ENCODE results near the gene NCR3LG1. TPM values are rescaled to one million over a fixed set of nuclear protein-coding genes. Genes with fewer than 3 reads are reported as not detected.

The NCR3LG1 gene
- total and polyA plus RNA-seq, 2 of the 4 experiments (the other 2 are of a cell fraction) = 1.7 to 4.1 TPM

- TF ChIP-seq SMC3 (IDR thresholded peaks at IDR 0.05; ENCODE audit: low read depth, low read length) (no peak), RFX5 (IDR thresholded peaks at IDR 0.05; ENCODE audit: low read depth, low read length) (no peak), CEBPB (IDR thresholded peaks at IDR 0.05; ENCODE audit: low read depth, low read length) (no peak)
Observed at GRCh38 chr11:17353821-17354600, 2.4 kb downstream of the NCR3LG1 start (continued).

- Histone ChIP-seq H3K14ac (replicated peaks; ENCODE audit: low read depth, low read length) (no peak overlapping the region), H3K27me3 (ENCODE audit: control insufficient read depth, insufficient read depth, low read length) (no peaks in the 10 kb centered on the region), H2BK20ac (ENCODE audit: low read depth, low read length) (no peak overlapping the region), H3K56ac (ENCODE audit: extremely low read depth, insufficient read depth, low read length) (no peak overlapping the region), H4K91ac (ENCODE audit: insufficient read depth, low read depth, low read length) (no peak overlapping the region), H3K18ac (ENCODE audit: low read depth, low read length) (no peak overlapping the region), H2AFZ (replicated peaks; ENCODE audit: low read length, poor library complexity) (no peak overlapping the region), H2BK15ac (ENCODE audit: low read depth, low read length) (no peak overlapping the region), H3K4me2 (ENCODE audit: low read depth, low read length) (no peak overlapping the region), H3K4ac (ENCODE audit: low read depth, low read length) (no peak overlapping the region), H3K9ac (ENCODE audit: low read depth, low read length) (no peak overlapping the region), H3K79me1 (ENCODE audit: low read depth in 1 of 2, low read length in 2 of 2) (peaks cover 0 to 4% of the 10 kb centered on the region in 2 experiments; a peak in 1 of 4 replicates), H3K23ac (ENCODE audit: low read depth, low read length) (no peak overlapping the region), H3K4me1 (ENCODE audit: control insufficient read depth, insufficient read depth, low read length) (peaks cover 2% of the 10 kb centered on the region), H3K36me3 (ENCODE audit: control insufficient read depth, insufficient read depth, low read length) (peaks cover 1% of the 10 kb centered on the region), H4K8ac (ENCODE audit: low read depth in 2 of 2, low read length in 2 of 2) (no peak overlapping the region), H3K27ac (ENCODE audit: insufficient read depth, low read length) (no peak overlapping the region), H4K20me1 (ENCODE audit: insufficient read depth, low read length) (no peaks in the 10 kb centered on the region), H3K9me3 (ENCODE audit: control insufficient read depth, insufficient read depth, low read length) (no peaks in the 10 kb centered on the region), H4K5ac (ENCODE audit: low read depth, low read length) (no peak overlapping the region), H2AK5ac (ENCODE audit: low read depth, low read length) (no peak overlapping the region), H2BK120ac (ENCODE audit: low read depth, low read length) (no peak overlapping the region), H3K4me3 (ENCODE audit: insufficient read depth, low read depth, low read length) (no peak overlapping the region), H2BK5ac (ENCODE audit: low read depth, low read length, poor library complexity, severe bottlenecking) (no peak overlapping the region), H2AK9ac (replicated peaks; ENCODE audit: low read depth, low read length, poor library complexity) (no peak overlapping the region), H3K9me1 (ENCODE audit: insufficient read depth, low read length) (no peaks in the 10 kb centered on the region)
- BruUV-seq (replicated peaks) = no TSS peak
- ATAC-seq (ENCODE audit: low read depth) (no peak; the same call in 1 of the 2 replicates), DNase-seq (peak; percentile 79)
- in situ Hi-C loops (cut with MboI; ENCODE audit: low sequenced_read_pairs) = no loop called here
- ChIA-PET CTCF (interaction anchor here (0.6 to 3.3 kb wide), 5 partner anchors 10 to 173 kb away, joined by 3 to 9 read pairs (median 5); no protein-coding TSS in a partner anchor), POLR2A (ENCODE audit: unreplicated experiment) (interaction anchor here (0.6 kb wide), 1 partner anchor 10 kb away, joined by 4 read pairs; no protein-coding TSS in a partner anchor)
- no CpG with 5 or more reads among the region's 3 CpGs for WGBS, 2 experiments (ENCODE audit: extremely low coverage in 2 of 2, insufficient read length in 1 of 2)
- intact Hi-C loops (cut with micrococcal nuclease) = loop anchor here (1.0 to 5.0 kb wide), 2 partner anchors 77 to 150 kb away; partner anchors contain the start of gene NUCB2
- dilution Hi-C loops (cut with HindIII; ENCODE audit: low sequenced_read_pairs, unreplicated experiment) = no loop called here
- TF ChIP-seq, protein P1, sequence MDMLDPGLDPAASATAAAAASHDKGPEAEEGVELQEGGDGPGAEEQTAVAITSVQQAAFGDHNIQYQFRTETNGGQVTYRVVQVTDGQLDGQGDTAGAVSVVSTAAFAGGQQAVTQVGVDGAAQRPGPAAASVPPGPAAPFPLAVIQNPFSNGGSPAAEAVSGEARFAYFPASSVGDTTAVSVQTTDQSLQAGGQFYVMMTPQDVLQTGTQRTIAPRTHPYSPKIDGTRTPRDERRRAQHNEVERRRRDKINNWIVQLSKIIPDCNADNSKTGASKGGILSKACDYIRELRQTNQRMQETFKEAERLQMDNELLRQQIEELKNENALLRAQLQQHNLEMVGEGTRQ (IDR thresholded peaks at IDR 0.05; ENCODE audit: low read depth, low read length) = no peak
- TF ChIP-seq NFE2L2 (IDR thresholded peaks at IDR 0.05; ENCODE audit: low read depth, low read length) (no peak), CEBPB (IDR thresholded peaks at IDR 0.05; ENCODE audit: low read depth, low read length) (no peak), MXI1 (IDR thresholded peaks at IDR 0.05; ENCODE audit: borderline replicate concordance, low read depth, low read length) (no peak), RAD21 (IDR thresholded peaks at IDR 0.05; ENCODE audit: low read length) (peak; percentile 48), FOS (IDR thresholded peaks at IDR 0.05; ENCODE audit: low read depth, low read length) (no peak), RFX5 (IDR thresholded peaks at IDR 0.05; ENCODE audit: low read depth, low read length) (no peak), SMC3 (IDR thresholded peaks at IDR 0.05; ENCODE audit: low read depth, low read length) (peak; percentile 44; the same call in 1 of the 2 replicates), BHLHE40 (IDR thresholded peaks at IDR 0.05; ENCODE audit: low read depth, low read length) (no peak), POLR2A (IDR thresholded peaks at IDR 0.05; ENCODE audit: low read depth, low read length) (no peak), MAZ (IDR thresholded peaks at IDR 0.05; ENCODE audit: borderline replicate concordance, low read depth, low read length) (no peak)
- TF ChIP-seq, protein P2, sequence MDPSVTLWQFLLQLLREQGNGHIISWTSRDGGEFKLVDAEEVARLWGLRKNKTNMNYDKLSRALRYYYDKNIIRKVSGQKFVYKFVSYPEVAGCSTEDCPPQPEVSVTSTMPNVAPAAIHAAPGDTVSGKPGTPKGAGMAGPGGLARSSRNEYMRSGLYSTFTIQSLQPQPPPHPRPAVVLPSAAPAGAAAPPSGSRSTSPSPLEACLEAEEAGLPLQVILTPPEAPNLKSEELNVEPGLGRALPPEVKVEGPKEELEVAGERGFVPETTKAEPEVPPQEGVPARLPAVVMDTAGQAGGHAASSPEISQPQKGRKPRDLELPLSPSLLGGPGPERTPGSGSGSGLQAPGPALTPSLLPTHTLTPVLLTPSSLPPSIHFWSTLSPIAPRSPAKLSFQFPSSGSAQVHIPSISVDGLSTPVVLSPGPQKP (IDR thresholded peaks at IDR 0.05; ENCODE audit: borderline replicate concordance, low read depth, low read length) = no peak
Observed at GRCh38 chr11:17354601-17354991, 3.0 kb downstream of the NCR3LG1 start.
